GM20431 (cell line): Measurements from ENCODE around the gene MTRR.
"Not testable (repeated sequence)": the region's sequence is repeated elsewhere in the genome, so short reads cannot be mapped to it uniquely, and the experiment has no call there.

Experiments used
- in situ Hi-C: fragments of 300-500 bp; cut with MseI, MboI; formaldehyde crosslinking; loops from one replicate; pipeline ENCODE4 v1.15.0; 2020; ENCODE audit warnings: low sequenced_read_pairs; ENCODE audit not compliant: unreplicated experiment

MTRR gene

DNA sequence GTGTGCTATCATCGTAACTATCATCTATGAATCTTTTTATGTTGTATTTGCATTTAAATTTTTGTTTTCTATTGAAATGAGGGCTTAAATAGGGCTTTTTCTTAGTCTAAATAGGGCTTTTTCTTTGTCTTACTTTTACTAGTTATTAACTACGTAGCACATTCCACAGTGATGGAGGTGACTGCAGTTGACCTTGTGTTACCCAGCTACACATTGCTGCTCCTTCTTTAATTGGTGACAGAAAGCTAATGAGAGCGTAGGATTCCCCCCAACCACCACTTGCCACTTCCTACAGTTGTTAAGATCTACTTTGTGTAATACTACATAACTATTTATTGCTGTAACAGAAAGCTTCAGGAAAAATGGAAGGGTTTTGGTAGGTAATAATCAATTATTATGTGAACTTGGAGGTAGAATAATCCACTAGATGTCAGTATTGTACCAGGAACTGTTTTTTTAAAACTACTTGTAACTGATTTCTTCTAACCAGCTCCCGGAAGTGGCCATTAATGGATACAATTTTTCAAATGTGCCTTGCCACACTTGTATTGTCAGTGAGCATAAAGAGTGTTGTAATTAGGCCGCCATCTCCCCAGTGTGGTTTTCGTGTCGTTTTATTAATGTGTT is 18.0 kb downstream of the MTRR start:
- in situ Hi-C loops = no loop called here

DNA sequence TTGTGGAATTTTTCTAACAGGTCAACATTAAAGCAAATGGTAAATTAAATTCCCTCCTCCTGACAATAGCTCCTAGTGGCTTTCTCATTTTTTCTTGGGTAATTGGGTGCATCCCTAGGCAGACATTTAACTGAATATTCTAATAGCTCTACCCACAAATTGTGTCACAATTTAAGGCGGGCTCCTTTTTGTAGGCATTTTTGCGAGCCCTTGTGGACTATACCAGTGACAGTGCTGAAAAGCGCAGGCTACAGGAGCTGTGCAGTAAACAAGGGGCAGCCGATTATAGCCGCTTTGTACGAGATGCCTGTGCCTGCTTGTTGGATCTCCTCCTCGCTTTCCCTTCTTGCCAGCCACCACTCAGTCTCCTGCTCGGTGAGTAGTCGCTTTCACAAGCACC is 20.0 kb downstream of the MTRR start:
- in situ Hi-C loops = no loop called here

DNA sequence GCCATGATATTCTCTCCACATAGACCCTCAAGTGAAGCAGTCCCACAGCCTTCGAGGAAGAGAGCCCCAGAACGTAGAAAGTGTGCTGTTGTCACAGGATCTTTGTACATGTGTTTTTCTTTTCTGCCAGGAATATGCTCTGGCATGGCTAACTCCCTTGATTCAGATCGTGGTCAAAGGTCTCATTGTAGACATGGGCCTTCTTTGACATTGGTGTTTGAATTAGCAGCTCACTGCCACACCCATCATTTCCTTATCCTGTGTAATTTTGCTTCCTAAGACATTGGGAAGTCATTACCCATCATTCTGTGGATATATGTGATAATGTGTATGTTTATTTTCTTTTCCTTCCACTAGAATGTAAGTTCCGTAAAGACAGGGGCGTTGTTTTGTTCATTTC is 25.5 kb downstream of the MTRR start:
- in situ Hi-C loops = no loop called here

DNA sequence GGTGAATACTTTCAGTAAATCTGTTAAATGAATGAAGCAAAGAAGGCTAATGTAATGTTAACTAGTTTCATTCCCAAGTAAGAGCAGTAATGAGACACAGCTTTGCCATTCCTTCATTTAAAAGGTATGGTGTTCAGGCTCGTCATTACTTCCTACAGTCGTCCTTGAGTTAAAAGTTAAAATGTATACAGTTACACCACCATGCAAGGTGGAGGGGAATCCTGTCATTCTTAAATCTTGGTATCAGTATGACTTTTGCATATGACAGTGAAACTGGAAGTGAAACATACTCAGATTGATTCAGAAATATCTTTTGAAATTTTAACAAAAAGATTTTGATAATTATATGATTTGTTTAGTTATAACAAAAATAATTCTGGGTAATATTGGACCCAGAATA is 25.9 kb downstream of the MTRR start:
- in situ Hi-C loops = no loop called here

DNA sequence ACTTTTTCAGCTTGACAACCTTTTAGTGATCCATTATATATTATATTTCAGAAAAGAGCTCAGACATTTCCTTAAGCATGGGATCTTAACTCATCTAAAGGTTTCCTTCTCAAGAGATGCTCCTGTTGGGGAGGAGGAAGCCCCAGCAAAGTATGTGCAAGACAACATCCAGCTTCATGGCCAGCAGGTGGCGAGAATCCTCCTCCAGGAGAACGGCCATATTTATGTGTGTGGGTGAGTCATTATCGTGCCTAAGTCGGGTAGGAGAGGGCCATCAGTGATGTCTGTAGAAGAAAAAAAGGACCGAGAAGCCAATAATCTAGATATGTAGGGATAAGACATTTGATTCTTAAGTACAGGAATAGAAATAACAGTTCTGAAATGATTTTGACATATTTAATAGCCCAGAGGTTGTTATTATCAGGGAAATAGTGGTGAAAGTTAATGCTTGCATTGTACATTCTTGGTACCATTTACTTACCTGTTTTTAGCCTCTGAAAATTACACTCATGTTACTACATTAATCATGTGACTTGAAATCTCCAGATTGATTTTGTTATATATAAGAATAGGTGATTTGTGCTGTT is 28.2 kb downstream of the MTRR start:
- in situ Hi-C loops = no loop called here

DNA sequence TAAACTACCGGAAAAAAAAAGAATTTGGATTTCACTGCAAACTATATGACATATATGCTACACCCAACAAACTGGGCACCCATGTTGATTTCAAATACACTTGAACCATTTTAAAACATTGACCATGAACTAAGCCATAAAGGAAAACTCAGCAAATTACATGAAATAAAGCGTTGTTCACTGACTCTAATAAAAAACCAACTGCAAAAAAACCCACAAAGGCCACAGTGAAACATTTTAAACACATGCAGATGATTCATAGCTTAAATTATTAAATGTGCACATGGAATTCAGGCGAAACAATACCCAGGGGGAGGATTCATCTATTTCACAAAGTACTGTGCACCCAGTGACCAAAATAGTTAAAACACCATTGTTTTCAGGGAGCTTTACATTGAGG is 33.3 kb downstream of the MTRR start:
- in situ Hi-C loops = no loop called here

DNA sequence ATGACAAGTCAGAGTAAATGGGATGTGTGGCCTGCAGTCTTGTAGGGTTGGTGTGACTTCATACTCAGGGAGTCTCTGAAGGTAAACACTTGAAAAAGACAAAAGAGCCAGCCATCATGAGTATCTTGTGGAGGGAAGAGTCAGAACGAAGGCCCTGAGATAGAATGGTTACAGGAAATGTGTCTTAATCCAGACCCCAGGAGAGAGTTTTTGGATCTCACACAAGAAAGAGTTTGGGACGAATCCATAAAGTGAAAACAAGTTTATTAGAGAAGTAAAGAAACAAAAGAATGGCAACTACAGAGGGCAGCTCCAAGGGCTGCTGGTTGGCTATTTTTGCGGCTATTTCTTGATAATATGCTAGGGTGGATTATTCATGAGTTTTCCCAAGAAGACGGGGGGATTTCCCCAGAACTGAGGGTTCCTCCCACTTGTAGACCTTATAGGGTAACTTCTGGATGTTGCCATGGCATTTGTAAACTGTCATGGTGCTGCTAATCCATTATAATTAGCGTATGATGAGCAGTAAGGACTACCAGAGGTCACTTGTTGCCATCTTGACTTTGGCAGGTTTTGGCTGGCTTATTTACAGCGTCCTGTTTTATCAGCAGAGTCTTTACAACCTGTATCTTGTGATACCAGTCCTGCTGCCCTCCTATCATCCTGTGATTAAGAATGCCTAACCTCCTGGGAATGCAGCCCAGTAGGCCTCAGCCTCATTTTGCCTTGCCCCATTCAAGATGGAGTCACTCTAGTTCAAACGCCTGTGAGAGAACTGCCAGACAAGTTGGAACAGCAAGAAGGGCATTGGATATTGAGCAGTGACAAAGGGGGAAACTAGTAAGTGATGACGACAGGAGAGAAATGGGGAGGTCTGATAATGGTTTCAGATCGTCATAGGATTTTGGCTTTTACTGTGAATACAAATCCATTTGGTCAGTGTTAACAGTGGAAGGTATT is 34.0 kb downstream of the MTRR start:
- in situ Hi-C loops = no loop called here

DNA sequence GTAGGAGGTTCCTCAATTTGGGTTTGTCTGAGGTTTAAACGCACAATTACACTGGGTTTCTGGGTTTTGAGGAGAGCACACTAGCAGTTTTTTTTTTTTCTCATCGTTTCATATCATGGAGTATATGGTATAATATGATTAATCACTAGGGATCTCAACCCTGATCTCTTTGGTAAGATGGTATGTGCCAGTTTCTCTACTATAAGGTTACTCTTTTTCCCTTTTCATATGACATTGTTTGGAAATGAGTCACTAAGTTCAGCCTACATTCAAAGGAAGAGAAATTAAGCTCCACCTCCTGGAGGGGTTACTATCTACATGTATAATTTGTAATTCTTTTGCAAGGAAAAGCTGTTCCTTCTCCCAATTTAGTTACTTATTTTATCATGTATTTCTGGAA is 35.2 kb downstream of the MTRR start:
- in situ Hi-C loops = no loop called here

DNA sequence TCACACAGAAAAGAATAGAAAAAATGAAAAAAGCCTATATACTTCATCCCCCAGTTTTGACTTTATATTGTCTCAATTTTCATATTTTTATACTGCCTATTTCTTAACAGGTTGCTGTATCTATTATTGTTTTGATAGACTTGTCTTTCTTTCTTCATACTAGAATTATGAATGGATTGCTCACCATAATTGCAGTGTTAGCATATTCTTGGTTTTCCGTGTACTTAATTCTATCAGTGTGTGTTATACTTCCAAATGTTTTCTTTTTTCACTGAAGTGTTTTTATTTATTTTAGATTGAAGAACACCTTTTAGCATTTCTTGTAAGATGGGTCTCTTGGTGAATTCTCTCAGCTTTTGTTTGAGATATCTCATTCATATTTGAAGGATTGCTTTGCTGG is 38.7 kb downstream of the MTRR start:
- in situ Hi-C loops = no loop called here

DNA sequence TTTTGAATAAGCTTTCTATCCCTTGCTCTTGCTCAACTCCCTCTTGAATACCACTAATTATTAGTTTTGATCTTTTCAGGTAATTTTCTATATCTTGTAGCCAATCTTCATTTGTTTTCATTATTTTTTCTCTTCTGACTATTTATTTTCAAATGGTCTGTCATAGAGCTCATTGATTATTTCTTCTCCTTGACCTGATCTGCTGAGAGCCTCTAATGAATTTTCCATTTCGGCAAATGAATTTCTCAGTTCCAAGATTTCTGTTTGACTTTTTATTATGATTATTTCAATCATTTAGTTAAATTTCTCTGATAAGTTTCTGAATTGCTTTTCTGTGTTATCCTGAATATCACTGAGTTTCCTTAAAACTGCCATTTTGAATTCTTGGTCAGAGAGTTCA is 39.4 kb downstream of the MTRR start:
- in situ Hi-C loops = no loop called here

DNA sequence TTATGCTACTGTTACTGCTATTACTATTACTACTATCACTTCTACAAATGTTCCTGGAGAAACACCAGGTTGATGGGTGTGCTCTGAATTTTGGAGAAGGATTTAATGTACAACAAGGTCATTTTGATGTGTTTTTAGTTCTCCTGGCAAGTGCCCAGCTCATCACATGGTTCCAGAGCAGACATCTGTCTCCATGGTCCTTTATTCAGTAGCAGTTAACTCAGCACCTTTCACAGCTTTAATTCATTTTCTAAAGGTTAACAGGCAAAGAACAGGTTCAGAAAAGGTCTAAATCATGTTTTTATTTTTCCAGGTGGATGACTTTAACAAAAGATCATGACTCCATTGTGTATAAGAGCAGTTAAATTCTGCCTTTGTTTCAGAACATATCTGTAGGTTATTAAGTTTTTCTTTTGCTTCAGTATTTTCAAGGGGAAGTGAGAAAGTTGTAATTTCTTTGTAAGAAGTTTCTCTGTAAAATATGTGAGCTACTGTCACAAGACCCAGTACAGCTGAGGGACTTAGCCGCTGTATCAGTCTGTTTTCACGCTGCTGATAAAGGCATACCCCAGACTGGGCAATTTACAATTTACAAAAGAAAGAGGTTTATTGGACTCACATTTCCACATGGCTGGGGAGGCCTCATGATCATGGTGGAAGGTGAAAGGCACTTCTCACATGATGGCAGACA is 41.9 kb downstream of the MTRR start:
- in situ Hi-C loops = no loop called here

DNA sequence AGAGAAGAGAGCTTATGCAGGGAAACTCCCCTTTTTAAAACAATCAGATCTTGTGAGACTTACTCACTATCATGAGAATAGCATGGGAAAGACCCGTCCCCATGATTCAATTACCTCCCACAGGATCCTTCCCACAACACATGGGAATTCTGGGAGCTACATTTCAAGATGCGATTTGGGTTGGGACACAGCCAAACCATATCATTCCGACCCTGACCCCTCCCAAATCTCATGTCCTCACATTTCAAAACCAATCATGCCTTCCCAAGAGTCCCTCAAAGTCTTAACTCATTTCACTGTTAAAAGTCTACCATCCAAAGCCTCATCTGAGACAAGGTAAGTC is 42.5 kb downstream of the MTRR start:
- in situ Hi-C loops = not testable (repeated sequence)

DNA sequence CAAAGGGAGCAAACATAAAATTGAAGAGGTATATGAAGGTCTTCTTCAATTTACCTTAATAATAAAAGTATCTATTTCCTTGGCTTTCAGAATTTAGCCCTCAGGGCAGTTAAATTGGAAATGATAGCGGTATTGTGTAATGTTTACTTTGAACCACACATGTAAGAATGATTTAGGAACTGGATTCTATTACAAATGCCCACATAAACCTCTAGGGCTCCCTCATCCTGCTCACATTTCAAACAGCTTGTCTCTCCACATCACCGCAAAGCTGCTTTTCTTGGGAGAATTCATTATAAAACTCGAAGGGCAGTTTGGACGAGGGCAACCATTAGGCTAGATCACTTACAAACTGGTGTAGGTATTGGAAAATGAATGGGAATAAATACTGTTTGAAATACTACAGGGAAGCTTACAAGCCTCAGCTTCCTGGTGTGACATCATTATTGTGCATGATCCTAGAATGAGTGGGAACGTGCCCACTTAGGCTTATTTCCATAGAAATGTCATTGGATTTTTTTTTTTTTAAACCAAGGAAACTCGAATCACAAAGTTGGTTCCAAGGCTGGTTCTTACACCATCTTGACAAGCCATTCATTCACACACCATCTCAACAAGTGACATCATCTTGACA is 47.3 kb downstream of the MTRR start:
- in situ Hi-C loops = no loop called here

DNA sequence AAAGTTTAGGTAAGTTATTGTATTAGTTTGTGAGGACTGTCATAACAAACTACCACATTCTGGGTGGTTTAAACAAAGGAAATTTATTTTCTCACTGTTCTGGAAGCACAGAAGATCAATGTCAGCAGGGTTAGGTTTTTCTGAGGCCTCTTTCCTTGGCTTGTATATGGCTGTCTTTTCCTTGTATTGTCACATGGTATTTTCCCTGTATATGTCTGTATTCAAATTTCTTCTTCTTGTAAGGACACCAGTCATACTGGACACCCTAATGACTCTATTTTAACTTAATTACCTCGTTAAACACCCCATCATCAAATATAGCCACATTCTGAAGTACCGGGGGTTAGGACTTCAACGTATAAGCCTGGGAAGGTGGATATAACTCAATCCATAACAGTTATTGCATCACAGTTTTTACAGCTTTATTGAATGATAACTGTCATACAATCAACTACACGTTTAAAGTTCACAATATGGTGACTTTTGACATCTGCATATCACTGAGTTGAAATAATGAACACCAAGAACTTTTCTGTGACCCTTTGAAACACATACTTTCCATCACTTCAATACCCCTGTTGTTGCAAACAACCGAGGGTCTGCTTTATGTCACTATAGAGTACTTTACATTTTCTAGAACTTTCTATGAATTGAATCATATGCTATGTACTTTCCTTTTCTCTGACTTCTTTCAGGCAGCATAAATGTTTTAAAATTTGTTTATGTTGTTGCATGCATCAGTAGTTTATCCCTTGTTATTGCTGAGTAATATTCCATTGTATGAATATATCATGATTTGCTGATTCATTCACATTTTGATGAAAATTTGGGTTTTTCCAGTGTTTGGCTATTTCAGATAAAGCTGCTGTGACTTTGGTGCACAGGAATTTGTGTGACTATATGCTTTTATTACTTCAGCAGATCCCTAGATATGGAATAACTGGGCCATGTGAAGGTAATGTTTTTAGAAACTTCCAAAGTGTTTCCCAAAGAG is 48.5 kb downstream of the MTRR start:
- in situ Hi-C loops = no loop called here

DNA sequence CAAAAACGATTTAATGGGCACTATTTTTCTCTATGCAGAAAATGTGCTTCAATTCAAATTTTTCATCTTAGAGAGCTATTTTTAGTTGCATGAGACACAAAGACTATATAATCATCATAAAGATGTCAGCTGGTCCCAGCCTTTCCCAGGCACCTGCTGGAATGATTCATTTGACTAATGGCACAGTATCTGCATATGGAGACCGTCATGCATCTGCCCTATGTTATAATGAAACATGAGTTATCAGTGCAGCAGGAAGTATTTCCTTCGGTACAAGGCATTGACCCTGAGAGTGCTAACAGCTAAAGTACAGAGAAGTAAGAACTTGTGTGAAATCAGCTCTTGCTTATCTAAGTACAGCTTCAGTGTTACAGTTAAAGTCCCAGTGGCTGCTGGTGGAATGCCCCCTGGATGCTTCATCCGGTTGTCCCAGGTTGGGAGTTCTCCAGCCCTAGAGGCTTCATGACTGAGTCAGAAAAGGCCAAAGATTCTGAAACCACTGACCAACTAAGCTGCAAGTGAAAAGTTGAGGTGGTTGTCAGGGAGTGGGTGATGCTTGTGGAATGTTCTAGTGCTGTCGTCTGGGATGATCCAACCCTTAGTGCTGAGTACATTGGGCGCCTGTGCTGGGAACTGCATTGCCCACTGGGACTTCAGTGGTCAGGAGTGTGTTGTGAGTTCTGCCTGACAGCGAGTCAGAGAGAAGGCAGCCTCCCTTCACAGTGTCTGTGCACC is 57.2 kb downstream of the MTRR start:
- in situ Hi-C loops = loop anchor here (25.0 kb wide), 1 partner anchor 1286 kb away; no protein-coding TSS in a partner anchor

DNA sequence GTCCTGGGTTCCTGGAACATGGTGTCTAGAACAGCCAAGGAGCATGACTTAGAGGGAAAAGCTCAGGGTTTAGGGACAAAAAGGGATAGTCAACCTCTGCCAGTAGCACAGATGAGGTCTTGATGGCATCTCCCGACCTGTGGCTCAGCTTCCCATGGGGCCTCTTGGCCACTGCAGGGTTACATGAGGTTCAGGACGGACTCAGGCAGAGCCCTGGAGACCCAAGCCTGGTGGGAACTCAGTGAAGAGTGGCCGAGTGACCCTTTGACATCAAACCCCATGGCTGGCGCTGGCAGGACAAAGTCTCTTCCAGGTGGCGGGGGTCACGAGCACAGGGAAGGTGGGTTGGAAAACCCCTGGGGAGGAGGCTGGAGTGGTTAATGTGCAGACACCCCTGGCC is 57.8 kb downstream of the MTRR start:
- in situ Hi-C loops = loop anchor here (25.0 kb wide), 1 partner anchor 1286 kb away; no protein-coding TSS in a partner anchor

DNA sequence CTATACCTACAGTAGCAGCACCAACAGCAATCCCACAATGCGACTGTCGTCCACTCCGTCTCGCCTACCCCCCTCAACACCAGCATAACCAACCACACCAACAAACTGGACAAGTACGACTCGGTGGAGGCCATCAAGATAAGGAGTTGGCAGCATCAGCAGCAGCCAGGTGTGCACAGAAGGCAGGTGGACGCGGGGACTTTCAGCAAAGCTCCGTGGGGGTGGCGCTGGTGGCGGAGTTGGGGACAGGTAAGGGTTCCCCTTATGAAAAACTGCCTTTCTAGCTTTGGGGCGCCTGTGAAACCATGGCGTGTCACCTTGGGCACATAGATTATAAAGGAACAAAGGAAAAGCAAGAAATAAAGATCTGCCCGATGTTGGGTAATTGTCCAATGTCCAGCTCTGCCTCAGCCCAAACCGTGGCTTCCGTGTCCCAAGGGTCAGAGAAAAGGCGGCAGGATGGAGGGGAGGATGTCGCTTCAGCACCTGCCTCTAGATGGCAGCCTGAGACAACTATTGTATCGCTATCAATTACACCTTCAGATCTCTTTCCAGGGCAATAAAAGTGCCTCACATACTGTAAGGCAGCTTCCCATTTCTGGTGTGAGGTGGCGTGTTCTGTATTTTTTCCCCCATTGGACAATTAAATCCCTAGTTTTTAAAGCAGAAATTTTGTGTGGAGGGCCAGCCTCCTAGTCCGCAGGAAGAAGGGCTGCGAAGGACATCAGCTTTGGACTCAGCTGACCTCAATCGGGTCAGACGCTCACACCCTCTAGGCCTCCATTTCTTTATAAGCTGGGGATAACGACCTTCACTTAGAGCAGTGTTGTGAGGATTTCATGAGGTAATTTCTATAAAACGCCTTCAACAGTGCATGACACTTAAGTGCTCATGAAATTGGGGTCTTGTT is 58.8 kb downstream of the MTRR start:
- in situ Hi-C loops = loop anchor here (25.0 kb wide), 1 partner anchor 1285 kb away; no protein-coding TSS in a partner anchor
